Fibroblast of skin of left quadriceps (primary cell): Measurements from ENCODE around the gene TRABD2A.

Experiments
- DNase-seq, 2 experiments: peaks; one replicate each; pipeline ENCODE4 v3.0.0-alpha.2; 2013; ENCODE audit warnings: low read depth in 2 of 2

The TRABD2A gene

DNA sequence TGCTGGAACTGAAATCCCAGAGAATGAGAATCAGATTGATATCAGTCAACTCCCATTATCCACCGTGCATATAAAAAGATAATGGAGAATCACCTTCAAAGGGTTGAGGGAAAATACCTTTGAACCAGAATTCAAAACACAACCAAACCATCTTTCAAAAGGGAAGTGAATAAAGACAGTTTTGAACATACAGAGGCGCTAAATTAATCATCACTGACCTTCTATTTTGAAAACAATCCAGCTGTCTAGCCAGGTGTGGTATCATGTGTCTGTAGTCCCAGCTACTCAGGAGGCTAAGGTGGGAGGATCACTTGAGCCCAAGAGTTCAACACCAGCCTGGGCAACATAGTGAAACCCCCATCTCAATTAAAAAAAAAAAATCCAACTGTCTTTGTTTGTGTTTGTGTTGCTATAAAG is 63.6 kb downstream of the TRABD2A start:
- no peak for DNase-seq

GRCh38 chr2:84816426-84817026 is 64.4 kb downstream of the TRABD2A start:
- no peak for DNase-seq

GRCh38 chr2:84815146-84815545 is 65.7 kb downstream of the TRABD2A start:
- no peak for DNase-seq

DNA sequence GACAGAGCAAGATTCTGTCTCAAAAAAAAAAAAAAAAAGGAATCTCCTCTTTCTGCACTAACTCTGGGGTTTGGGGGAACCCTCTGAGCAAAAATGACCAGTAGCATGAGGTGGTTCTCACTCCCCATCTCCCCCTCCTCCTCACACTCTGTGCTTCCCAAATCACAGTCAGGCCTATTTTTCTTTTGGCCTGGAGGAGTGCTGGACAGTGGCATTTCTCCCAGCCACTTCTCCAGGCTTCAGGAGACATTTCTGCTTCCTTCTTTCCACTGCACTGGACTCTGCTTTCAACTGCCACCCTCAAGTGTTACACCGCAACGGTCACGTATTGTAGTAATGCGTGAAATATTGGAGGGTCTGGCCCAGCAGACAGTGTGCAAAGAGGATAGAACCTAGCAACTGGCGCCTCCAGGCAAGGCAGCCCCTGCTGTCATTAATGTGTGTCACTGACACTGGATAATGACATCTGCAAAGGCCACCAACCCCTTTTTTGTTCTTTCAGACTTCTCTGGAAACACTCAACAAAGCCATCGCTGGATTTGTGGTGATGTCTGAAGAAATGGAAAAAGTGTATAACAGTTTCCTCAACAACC is 68.9 kb downstream of the TRABD2A start:
- no peak for DNase-seq

DNA sequence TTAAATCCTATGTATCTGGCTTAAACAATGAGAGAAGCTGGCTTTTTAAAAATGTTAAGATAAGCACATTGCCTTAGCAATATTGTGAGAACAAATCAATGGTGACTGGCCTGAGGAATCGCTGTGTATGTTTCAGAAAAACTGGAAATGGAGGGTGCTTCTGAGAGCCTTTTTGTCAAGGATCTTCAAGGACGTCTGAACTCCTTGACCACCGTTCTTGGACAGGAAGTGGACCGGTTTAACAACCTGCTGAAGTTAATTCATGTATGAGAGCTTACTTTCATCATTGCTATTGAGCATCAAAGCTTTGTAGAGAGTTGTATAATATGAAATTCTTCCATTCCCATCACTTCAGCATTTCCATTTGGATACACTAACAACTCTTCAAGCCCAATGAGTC is 72.6 kb downstream of the TRABD2A start:
- no peak for DNase-seq

- peak; percentile 98 for DNase-seq
These were observed 73.8 kb downstream of the TRABD2A start for GRCh38 chr2:84807063-84807485.

DNA sequence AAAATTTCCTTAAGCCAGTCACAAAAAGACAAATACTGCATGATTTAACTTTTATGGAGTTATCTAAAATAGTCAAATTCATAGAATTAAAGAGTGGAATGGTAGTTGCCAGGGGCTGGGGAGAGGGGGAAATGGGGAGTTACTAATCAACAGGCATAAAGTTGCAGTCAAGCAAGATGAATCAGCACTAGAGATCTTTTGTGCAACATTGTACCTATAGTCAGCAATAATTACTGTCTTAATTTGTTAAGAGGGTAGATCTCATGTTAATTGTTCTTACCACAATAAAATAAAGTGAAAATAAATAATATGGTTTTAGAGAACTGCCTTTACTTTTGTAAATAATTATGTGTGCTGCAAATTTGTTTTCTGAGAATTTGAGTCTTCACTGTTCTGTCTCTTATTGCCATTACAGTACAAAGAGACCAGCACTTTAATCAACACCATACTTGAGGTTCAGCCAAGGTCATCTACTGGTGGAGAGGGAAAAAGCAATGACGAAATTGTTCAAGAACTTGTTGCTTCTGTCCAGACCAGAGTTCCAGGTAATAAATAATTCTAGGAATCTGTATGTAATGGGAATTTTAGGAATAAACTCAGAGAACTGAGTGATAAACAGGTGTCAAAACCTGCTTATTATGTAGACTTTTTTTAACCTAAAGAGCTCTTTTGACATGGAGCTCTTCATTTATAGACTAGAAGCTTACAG is 75.5 kb downstream of the TRABD2A start:
- DNase-seq = peak; percentile 60 to 71

DNA sequence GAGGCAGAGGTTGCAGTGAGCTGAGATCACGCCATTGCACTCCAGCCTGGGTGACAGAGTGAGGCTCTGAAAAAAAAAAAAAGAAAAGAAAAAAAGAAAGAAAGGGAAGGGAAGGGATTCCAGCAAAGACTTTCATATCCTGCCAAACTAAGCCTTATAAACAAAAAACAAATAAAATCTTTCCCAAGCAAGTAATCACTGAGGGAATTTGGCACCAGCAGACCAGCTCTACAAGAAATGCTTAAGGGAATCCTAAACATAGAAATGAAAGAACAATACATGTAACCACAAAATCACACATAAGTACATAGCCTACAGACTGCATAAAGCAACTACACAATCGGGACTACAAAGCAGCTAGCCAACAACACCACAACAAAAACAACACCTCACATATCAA is 79.1 kb downstream of the TRABD2A start:
- DNase-seq = no peak

GRCh38 chr2:84800194-84800805 is 80.6 kb downstream of the TRABD2A start:
- DNase-seq = no peak

- DNase-seq = no peak
These were observed 81.1 kb downstream of the TRABD2A start for GRCh38 chr2:84799772-84800171.

DNA sequence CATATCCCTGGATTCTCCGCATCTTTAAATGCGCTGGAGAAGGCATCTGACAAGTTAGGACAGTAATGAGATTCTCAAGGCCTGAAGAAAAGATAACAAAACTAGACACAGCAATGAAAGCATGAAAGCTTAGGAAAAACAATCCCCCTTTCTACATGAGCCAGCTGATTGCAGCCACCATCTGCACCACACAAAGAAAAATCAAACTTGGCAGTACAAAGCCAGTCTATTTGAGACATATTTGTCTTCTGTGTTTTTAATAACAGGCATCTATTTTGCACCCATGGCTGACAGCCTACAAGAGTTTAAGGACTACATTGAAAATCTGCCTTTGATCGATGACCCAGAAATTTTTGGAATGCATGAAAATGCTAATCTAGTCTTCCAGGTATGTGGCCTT is 83.6 kb downstream of the TRABD2A start:
- no peak for DNase-seq

GRCh38 chr2:84796798-84797197 is 84.1 kb downstream of the TRABD2A start:
- no peak for DNase-seq

DNA sequence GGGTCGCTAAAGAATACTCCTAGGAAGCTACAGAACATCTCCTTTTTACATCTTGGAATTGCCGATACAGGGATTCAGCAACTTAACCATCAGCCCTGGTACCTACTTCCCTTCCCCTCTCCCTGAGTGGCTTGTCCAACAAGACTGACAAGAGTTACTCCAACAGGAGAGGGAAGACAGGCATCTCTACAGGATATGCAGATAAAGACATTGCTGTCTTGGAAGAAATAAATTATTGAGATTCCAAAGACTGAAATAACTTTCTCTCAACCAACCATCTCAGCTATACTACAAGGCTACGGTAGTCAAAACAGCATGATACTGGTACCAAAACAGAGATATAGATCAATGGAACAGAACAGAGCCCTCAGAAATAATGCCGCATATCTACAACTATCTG is 87.2 kb downstream of the TRABD2A start:
- DNase-seq = no peak

DNA sequence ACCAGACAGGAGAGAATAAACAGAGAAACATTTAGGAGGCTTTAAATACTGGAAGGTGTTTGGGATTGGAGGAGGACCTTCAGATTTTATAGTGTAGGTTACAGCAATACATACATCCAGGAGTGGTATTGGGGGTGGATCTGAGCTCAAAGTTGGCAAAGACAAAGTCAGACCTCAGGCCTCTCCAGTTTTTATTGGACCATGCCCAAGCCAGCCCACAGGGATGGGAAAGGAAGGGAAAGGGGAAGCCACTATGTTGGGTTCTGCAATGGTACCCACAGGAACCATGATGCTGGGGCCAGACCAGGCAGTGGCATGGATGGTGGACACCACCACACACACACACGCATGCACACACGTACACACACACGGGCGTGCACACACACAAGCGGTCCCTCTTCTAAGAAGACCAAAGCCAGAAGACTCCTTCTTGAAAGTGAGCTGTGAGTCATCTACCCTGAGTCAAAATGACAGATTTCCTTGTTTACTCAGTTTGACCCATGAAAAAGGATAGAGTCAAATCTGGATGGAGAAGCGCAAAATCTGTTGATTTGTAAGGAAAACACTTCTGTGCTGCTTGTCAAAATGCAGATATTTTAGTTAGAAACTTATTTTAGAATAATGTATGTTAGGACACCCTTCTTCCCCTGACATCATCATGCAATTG is 87.9 kb downstream of the TRABD2A start:
- DNase-seq = no peak

- no peak for DNase-seq
These were observed 92.4 kb downstream of the TRABD2A start for GRCh38 chr2:84788498-84788897.

DNA sequence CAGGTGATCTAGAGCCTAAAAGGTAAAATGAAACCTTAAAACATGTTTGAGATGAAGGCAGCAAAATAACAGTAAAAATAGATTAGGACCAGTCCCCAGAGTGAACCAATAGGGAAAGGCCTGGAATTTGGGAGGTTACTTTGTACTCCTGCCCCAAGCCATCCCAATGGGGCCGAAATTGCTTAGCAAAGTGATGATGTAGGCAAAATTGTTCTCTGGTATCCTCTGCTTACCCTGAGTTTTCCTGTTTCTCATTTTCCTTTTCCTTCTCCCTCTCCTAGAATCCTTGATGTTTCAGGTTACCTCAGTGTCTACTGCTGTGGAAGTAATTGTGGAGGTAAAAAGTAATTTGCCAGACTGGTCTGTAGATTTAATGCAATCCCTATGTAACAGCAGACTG is 92.9 kb downstream of the TRABD2A start:
- DNase-seq = no peak

GRCh38 chr2:84786601-84787000 is 94.3 kb downstream of the TRABD2A start:
- no peak for DNase-seq

GRCh38 chr2:84785950-84786349 is 94.9 kb downstream of the TRABD2A start:
- DNase-seq = no peak

- no peak for DNase-seq
These were observed 98.0 kb downstream of the TRABD2A start for GRCh38 chr2:84782717-84783442.

DNA sequence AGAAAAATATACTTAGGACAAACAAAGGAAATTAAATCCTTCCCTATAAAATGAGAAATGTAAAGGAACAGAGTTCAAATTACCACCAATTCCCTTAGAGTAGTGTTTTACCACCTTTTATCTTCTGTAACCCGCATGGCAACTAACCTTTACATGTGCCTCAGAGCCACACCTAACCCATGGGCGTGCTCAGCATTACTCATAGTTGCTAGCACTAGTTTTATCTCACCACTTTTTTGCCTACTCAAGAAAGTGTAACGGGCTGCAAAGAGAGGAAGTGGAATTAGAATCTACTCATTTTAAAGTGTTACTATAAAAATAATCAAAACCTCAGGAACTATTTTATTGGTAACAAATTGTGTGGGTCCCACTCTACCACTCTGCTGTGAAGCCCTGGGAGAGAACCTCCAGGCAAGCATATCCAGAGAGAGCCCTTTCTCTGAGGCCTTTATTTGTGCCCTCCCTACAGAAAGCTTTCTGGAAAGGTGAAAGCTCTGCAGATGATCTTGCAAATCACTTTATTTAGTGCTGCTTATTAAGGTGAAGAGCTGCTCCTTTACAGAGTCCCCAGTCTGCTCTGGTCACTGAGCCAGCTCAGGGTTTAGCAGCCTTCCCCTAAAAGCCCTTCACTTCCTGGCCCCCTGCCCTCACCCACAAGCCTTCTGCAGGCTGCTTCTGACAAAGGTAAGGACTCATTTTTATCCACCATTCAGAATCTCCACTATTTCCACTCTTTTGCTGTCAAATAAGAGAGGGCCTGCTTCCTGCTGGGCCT is 98.8 kb downstream of the TRABD2A start:
- DNase-seq = no peak

DNA sequence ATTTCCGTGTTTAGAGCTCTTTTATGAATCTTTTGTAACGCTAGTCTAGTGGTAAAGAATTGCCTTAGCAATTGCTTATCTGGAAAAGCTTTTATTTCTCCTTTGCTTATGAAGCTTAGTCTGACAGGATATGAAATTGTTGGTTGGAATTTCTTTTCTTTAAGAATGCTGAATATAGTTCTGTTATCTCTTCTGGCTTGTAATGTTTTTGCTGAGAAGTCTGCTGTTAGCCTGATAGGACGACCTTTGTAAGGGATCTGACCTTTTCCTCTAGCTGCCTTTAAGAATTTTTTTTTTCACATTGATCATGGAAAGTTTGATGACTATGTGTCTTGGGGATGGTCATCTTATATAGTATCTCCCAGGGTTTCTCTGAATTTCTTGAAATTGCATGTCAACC is 101.1 kb downstream of the TRABD2A start:
- no peak for DNase-seq
